K562 (cell line): Measurements from ENCODE around the gene LNPEP. TPM values are rescaled to one million over a fixed set of nuclear protein-coding genes. Genes with fewer than 3 reads are reported as not detected.

Experiments
- ATAC-seq: fragments of 200-7000 bp; cut with Tn5 transposase; 3 replicates; pipeline ENCODE4 v1.9.1; 2020; ENCODE audit warnings: moderate library complexity
- BruUV-seq: library from RNA; stranded (reverse); fragments of 400-500 nt; replicated peaks from 2 replicates; lab custom pipeline; 2021; lab: Mats Ljungman, UMichigan
- CTCF ChIA-PET: fragments of 300-600 bp; formaldehyde crosslinking; extraction: SDS; loops from one replicate; lab custom pipeline; 2021; ENCODE audit warnings: low intra/inter-chr PET ratio; lab: Yijun Ruan, JAX
- POLR2A ChIA-PET: fragments of 300-600, 350-650 bp; sonication (Branson Sonifier 250); formaldehyde crosslinking; extraction: SDS; loops from one replicate; lab custom pipeline; 2021; ENCODE audit warnings: antibody characterized with exemption, inconsistent platforms; lab: Yijun Ruan, JAX
- DNase-seq, 4 experiments: peaks; one replicate each; pipeline versions ENCODE4 v3.0.0 to v3.0.0-alpha.2; 2011 to 2018; ENCODE audit warnings: low spot score in 3 of 4, mixed read lengths in 3 of 4; ENCODE audit errors: extremely low read depth in 1 of 4
- FAIRE-seq: peaks from 2 replicates; lab custom pipeline; 2011; peaks lifted over from hg19 to GRCh38; lab: Jason Lieb, UNC
- H2AFZ ChIP-seq: 2 replicates; pipeline ENCODE4 v1.6.0; 2011; ENCODE audit warnings: low read depth, low read length, control low read depth, inconsistent platforms
- H3K27ac ChIP-seq: fragments of 200-600 bp; 3 replicates; pipeline ENCODE4 v1.8.0; 2011; ENCODE audit warnings: low read depth, mild to moderate bottlenecking, control low read depth, inconsistent platforms, low read length, moderate library complexity, mixed read lengths; ENCODE audit errors: extremely low read depth
- H3K27me3 ChIP-seq, 2 experiments: fragments of 300-600 bp in 1 of 2; 2 replicates in 1 of 2; 3 replicates in 1 of 2; pipeline versions ENCODE4 v1.6.0 to v1.8.0; 2011; ENCODE audit warnings: inconsistent platforms in 2 of 2, low read length in 2 of 2, mild to moderate bottlenecking in 1 of 2, mixed read lengths in 1 of 2, moderate library complexity in 1 of 2; ENCODE audit not compliant: control insufficient read depth in 2 of 2, insufficient read depth in 2 of 2
- H3K36me3 ChIP-seq: fragments of 300-600 bp; 3 replicates; pipeline ENCODE4 v1.8.0; 2011; ENCODE audit warnings: mild to moderate bottlenecking, low read length, inconsistent platforms; ENCODE audit not compliant: control insufficient read depth, insufficient read depth
- H3K4me1 ChIP-seq, 2 experiments: fragments of 200-600 bp in 1 of 2; replicated peaks in 1 of 2; 2 replicates in 1 of 2; 3 replicates in 1 of 2; pipeline versions ENCODE4 v1.5.1 to v1.8.0; 2011; ENCODE audit warnings: inconsistent platforms in 2 of 2, low read length in 2 of 2, mild to moderate bottlenecking in 1 of 2, mixed read lengths in 1 of 2, moderate library complexity in 1 of 2; ENCODE audit not compliant: control insufficient read depth in 2 of 2, insufficient read depth in 2 of 2
- H3K4me2 ChIP-seq: 2 replicates; pipeline ENCODE4 v1.6.1; 2011; ENCODE audit warnings: low read length, control low read depth, inconsistent platforms, mixed read lengths; ENCODE audit not compliant: insufficient read depth
- H3K4me3 ChIP-seq: fragments of 200-600 bp; sonication (generic), shearing (Covaris generic); 2 replicates; pipeline ENCODE4 v1.5.1; 2016; ENCODE audit warnings: control low read depth, inconsistent platforms
- H3K79me2 ChIP-seq: fragments of 200-600 bp; 3 replicates; pipeline ENCODE4 v1.8.0; 2011; ENCODE audit warnings: low read length, inconsistent platforms; ENCODE audit not compliant: control insufficient read depth, insufficient read depth
- H3K9ac ChIP-seq, 2 experiments: 2 replicates each; pipeline versions ENCODE4 v1.6.0 to v1.6.1; 2011; ENCODE audit warnings: low read depth in 2 of 2, low read length in 2 of 2, control low read depth in 1 of 2, inconsistent platforms in 1 of 2, mild to moderate bottlenecking in 1 of 2, mixed read lengths in 1 of 2; ENCODE audit not compliant: insufficient read depth in 1 of 2
- H3K9me1 ChIP-seq: one replicate; pipeline ENCODE4 v1.6.0; 2011; ENCODE audit warnings: inconsistent platforms, mild to moderate bottlenecking, low read length, moderate library complexity; ENCODE audit not compliant: control insufficient read depth, insufficient read depth
- H3K9me3 ChIP-seq: replicated peaks from 2 replicates; pipeline ENCODE4 v1.5.1; 2011; ENCODE audit warnings: low read depth, low read length, inconsistent platforms; ENCODE audit not compliant: control insufficient read depth, insufficient read depth
- H4K20me1 ChIP-seq: replicated peaks from 2 replicates; pipeline ENCODE4 v1.6.1; 2011; ENCODE audit warnings: low read length, inconsistent platforms, mixed read lengths; ENCODE audit not compliant: control insufficient read depth, insufficient read depth
- CREM ChIP-seq: IDR thresholded peaks from 2 replicates; pipeline ENCODE4 v1.6.1; 2014; ENCODE audit warnings: antibody characterized with exemption, low read depth
- FOXO4 ChIP-seq: fragments of 450-650 bp; formaldehyde crosslinking; IDR thresholded peaks from 2 replicates; pipeline ENCODE4 v1.4.0; 2020; ENCODE audit warnings: mild to moderate bottlenecking, moderate library complexity
- GATAD2A ChIP-seq: fragments of 450-650 bp; IDR thresholded peaks from 2 replicates; pipeline ENCODE4 v1.6.1; 2017
- HSF4 ChIP-seq: fragments of 250-450 bp; sonication (Bioruptor Pico); IDR thresholded peaks from 2 replicates; pipeline ENCODE4 v2.1.2; 2022; ENCODE audit warnings: mild to moderate bottlenecking, moderate library complexity, borderline replicate concordance
- JUND ChIP-seq, 2 experiments: IDR thresholded peaks; 2 replicates in 1 of 2; 3 replicates in 1 of 2; pipeline ENCODE4 v1.6.1; 2011; ENCODE audit warnings: borderline replicate concordance in 2 of 2, low read depth in 2 of 2, low read length in 2 of 2, improper control_type of control experiment in 1 of 2, missing biosample characterization in 1 of 2, missing genetic modification characterization in 1 of 2, missing genetic modification reagents in 1 of 2
- MAFF ChIP-seq: IDR thresholded peaks from 2 replicates; pipeline ENCODE4 v1.6.1; 2012; ENCODE audit warnings: low read length, improper control_type of control experiment
- POLR2A ChIP-seq: fragments of 450-650 bp; conservative IDR thresholded peaks from 2 replicates; pipeline ENCODE4 v1.6.1; 2016
- RBBP5 ChIP-seq: fragments of 200-600 bp; sonication (generic); IDR thresholded peaks from 2 replicates; pipeline ENCODE4 v1.6.1; 2012; ENCODE audit warnings: borderline replicate concordance, mild to moderate bottlenecking, low read length, control low read depth, inconsistent platforms; ENCODE audit not compliant: insufficient read depth, poor library complexity, severe bottlenecking
- SMC3 ChIP-seq: conservative IDR thresholded peaks from 2 replicates; pipeline ENCODE4 v1.6.1; 2011; ENCODE audit warnings: low read depth, low read length, improper control_type of control experiment; ENCODE audit not compliant: insufficient read depth
- ZFP30 ChIP-seq: fragments of 250-450 bp; sonication (Bioruptor Pico); IDR thresholded peaks from 2 replicates; pipeline ENCODE4 v1.8.0; 2022; ENCODE audit warnings: moderate library complexity, mild to moderate bottlenecking, inconsistent platforms, borderline replicate concordance
- ZNF253 ChIP-seq: fragments of 250-450 bp; sonication (Bioruptor Pico); conservative IDR thresholded peaks from 2 replicates; pipeline ENCODE4 v1.6.1; 2021; ENCODE audit warnings: mild to moderate bottlenecking
- WGBS: fragments of 100-300 bp; shearing (Covaris generic); methylation state at CpG from one replicate; pipeline ENCODE4 v1.1.6; 2016; ENCODE audit warnings: low coverage, mixed read lengths; ENCODE audit not compliant: insufficient coverage; ENCODE audit errors: missing lambda C conversion rate; 5-methylcytosine and 5-hydroxymethylcytosine counted together
- in situ Hi-C: fragments of 300-500 bp; cut with MboI; formaldehyde crosslinking; loops from 4 replicates; pipeline ENCODE4 v1.15.0; 2018; ENCODE audit warnings: inconsistent platforms, mixed read lengths
- intact Hi-C: fragments of 100-400 bp; cut with micrococcal nuclease; formaldehyde crosslinking; loops from 2 replicates; pipeline ENCODE4 v1.14.2; 2022
- polyA plus RNA-seq, 8 experiments: library from polyadenylated mRNA; depleted of rRNA in 4 of 8; stranded (reverse) in 5 of 8; unstranded in 3 of 8; fragments of >200 nt; fragmentation: Nextera tagmentation in 2 of 8; fragmentation: Illumina TruSeq in 1 of 8; extraction: Ambion mirVana in 2 of 8; extraction: Trizol in 1 of 8; gene quantifications; 2 replicates each; pipeline versions ENCODE4 v1.2.1 to v1.2.3, GENCODE V29; 2011 to 2014; ENCODE audit warnings: inconsistent platforms in 1 of 8, missing spikeins in 1 of 8
- total RNA-seq, 7 experiments: library from RNA; depleted of rRNA in 6 of 7; stranded (reverse); fragments of >200 nt in 6 of 7; fragmentation: Illumina TruSeq in 2 of 7; extraction: Trizol in 2 of 7; gene quantifications; 2 replicates each; pipeline versions ENCODE4 v1.2.1 to v1.2.3, GENCODE V29; 2011 to 2021; ENCODE audit warnings: low replicate concordance in 1 of 7

Gene LNPEP
- total and polyA plus RNA-seq, 9 of the 15 experiments (the other 6 are each of a cell fraction or from before 2014, with no cell fraction given), result 2.6 to 27.9 (median 11.2) TPM

- no peaks in the 10 kb centered on the region for H3K9me1 ChIP-seq
- TF ChIP-seq FOXO4 (no peak), CREM (no peak), ZFP30 (no peak), ZNF253 (no peak), HSF4 (no peak), GATAD2A (no peak), MAFF (no peak), JUND (IDR thresholded peaks at IDR 0.05; ENCODE audit: borderline replicate concordance, low read depth, low read length) (no peak), JUND (tag; IDR thresholded peaks at IDR 0.05; ENCODE audit: borderline replicate concordance, low read depth, low read length) (no peak), POLR2A (no peak), RBBP5 (no peak), SMC3 (no peak)
These were observed 10.5 kb downstream of the LNPEP start for GRCh38 chr5:96946381-96946780.

More at GRCh38 chr5:96946381-96946780, 10.5 kb downstream of the LNPEP start:
- Histone ChIP-seq H3K27me3 (no peaks in the 10 kb centered on the region), H3K79me2 (peaks cover 54% of the 10 kb centered on the region), H3K4me2 (no peak overlapping the region), H3K4me3 (no peak overlapping the region), H4K20me1 (no peaks in the 10 kb centered on the region), H3K4me1 (peaks cover 0 to 3% of the 10 kb centered on the region in 2 experiments; a peak in 1 of 5 replicates), H3K9ac (no peak overlapping the region), H3K36me3 (peaks cover 6% of the 10 kb centered on the region; the same call in 1 of the 3 replicates), H3K27ac (no peak overlapping the region), H2AFZ (no peak overlapping the region), H3K9me3 (no peaks in the 10 kb centered on the region)
- FAIRE-seq (no peak), ATAC-seq (no peak), DNase-seq (no peak)
- no TSS peak for BruUV-seq
- 84% methylated on average over 3 of the region's 3 CpGs for WGBS
- POLR2A ChIA-PET, result interaction anchor here (0.9 to 1.7 kb wide), 3 partner anchors 10 to 138 kb away, joined by 3 to 5 read pairs (median 3); partner anchors contain the start of genes ERAP1 and LNPEP
- intact Hi-C loops (no loop called here), in situ Hi-C loops (no loop called here)
- CTCF ChIA-PET, result no interaction called here
